GM19035 (cell line): Measurements from ENCODE around the gene RPL10A.

Experiments
- ATAC-seq: cut with Tn5 transposase; IDR thresholded peaks from one replicate; pipeline ENCODE4 v1.9.1; 2021; ENCODE audit not compliant: unreplicated experiment

RPL10A gene

GRCh38 chr6:35474131-35474941 lies 6.1 kb downstream of the RPL10A start:
- no peak for ATAC-seq

DNA sequence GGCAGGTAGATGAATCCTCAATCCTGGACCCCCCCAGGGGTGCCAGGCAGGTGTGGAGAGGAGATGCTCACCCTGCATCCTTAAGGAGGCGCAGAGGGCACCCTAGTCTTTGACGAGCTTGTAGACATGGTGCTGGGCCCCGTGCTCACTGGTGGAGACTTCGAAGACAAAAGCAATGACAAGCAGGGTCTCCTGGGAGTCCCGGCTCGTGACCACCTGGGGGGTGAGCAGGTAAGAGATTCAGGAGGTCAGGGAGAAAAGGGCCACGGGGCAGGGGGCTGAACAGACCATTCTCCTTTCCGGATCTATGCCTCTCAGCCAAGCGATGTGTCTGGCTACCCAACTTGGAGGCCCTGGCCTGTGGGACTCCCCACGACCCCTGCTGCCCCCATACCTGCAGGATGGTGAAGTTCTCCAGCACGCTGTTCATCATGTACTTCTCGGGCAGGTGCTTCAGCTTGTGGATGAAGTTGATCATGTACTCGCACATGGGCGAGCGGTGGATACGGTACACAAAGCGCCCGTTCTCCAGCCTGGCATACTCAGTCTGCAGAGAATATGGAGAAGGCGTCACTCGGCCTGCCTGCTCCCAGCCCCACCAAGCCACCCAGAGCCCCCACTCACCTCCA lies 6.9 kb downstream of the RPL10A start:
- ATAC-seq: no peak

- no peak for ATAC-seq
These were observed 7.4 kb downstream of the RPL10A start for GRCh38 chr6:35475573-35475972.

DNA sequence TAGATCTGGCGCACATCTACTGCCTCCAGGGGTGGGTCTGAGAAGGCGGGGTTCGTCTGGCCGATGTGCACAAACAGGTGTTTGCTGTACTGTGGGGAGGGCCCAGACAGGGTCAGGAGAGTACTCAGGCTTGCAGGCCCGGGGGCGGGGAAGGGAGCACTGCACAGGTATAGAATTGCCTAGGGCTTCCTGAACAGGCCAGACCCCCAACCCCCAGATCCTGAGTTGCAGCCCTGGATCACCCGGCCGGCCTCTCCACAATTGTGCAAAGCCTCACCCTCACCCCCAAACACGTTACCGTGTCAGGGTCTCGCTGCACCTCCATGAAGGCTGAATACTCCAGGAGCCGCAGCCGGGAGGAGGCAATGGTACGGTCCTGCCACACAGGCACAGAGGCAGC lies 7.8 kb downstream of the RPL10A start:
- no peak for ATAC-seq

GRCh38 chr6:35477028-35477427 lies 8.8 kb downstream of the RPL10A start:
- ATAC-seq: no peak

DNA sequence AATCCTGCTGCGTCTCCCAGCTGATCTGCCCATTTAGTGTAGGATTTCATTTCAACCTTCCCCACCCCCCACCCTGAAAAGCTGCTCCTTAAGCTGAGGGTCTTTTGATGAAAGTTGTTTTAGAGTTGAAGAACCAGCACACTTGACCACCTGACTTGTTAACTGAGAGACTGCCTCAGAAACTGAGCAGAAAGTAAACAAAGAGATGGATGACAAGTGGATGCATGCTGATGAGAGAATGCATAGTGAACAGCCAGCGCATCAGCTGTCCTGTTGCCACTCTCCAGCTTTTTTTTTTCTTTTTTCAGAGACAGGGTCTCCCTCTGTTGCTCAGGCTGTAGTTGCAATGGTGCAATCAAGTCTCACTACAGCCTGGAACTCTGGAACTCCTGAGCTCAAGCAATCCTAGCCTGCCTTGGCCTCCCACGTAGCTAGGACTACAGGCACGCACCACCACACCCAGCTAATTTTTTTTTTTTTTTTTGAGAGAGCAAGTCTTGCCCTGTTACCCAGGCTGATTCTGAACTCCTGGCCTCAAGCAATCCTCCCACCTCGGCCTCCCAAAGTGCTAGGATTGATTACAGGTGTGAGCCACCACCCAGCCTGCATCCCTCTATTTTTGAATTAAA lies 9.5 kb downstream of the RPL10A start:
- no peak for ATAC-seq

DNA sequence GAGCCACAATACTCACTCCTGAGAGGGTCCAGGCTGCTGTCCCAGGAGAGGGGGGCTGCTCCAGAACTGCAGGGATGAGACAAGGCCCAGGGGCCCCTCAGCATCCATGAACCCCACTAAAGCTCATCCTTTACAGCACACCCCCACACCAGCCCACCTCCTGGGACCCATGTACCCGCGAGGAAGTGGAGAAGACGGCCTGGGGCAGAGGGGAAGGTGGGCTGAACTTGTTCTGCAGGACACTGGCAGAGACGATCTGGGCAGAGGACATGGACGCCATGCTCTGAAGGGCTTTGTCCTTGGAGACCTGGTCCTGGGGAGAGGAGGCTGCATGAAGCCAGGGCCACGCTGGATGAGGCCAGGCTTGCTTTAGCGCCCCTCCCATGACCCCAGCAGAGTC lies 10.1 kb downstream of the RPL10A start:
- ATAC-seq: no peak

DNA sequence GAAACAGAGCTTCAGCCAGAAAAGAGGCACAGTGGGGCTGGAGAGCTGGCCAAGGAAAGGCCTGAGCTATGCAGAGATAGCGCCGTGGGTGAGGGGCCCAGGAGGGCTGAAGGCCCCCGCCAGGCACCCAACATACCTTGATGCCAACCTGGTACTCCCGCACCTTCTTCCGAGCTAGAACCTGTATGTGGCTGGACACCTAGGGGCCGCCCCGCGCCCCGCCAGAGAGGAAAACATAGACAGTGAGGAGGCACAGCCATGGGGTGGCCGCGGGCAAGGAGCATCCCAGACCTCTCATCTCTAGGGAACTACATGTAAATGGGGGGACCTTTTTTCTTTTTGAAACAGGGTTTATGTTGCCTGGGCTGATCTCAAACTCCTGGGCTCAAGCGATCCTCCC lies 12.0 kb downstream of the RPL10A start:
- no peak for ATAC-seq

DNA sequence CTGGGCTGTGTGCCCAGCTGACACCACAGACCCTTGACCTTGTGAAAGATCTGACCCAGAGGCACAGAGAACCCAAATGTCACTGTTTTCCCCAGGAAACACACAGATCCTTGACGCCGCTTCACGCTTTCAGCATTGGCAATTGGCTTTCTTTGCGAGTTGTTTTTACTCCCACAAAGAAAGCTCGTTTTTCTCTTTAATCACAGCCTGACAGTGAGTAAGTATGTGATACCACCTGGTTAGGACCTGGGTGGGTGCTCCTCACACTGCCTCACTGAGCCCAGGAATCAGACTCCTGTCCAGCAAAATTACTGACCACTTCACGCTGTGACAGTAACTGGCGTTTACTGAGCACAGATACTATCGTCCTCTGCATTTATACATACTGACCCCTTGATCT lies 13.0 kb downstream of the RPL10A start:
- ATAC-seq: no peak

- no peak for ATAC-seq
These were observed 14.9 kb downstream of the RPL10A start for GRCh38 chr6:35483062-35483461.

GRCh38 chr6:35483490-35483889 lies 15.3 kb downstream of the RPL10A start:
- no peak for ATAC-seq

DNA sequence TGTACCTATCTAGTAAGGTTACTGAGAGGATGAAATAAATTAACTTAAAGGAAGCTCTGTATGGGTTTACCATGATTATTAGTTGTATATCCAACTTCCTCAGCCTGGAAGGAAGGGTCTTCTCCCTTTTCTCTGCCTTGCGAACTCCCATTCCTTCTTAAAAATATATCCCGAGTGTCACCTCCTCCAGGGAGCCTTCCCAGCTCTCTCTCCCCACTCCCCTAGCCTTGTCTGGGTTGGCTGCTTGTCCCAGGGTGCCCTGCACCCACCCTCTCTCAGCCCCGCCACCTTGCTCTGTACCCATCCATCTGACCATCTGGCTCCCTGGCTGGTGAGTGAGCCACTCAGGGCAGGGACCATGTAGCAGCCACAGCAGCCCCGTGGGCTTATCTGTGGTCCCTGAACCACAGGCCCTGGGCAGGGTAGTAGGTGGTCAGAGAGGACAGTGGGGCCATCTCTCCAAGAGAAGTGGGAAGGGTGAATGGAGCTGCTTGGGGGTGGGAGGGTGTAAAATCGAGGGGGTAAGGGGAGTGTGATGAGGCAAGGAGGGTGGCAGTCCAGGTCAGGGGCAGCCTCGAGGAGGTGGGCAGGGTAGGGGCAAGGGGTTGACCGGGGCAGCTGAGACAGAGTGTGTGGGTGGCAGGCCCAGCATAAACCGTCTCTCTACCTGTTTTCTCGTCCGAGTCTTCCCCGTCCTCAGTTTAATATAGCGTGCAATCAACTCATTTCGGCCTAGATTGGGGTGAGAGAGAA lies 15.9 kb downstream of the RPL10A start:
- no peak for ATAC-seq

DNA sequence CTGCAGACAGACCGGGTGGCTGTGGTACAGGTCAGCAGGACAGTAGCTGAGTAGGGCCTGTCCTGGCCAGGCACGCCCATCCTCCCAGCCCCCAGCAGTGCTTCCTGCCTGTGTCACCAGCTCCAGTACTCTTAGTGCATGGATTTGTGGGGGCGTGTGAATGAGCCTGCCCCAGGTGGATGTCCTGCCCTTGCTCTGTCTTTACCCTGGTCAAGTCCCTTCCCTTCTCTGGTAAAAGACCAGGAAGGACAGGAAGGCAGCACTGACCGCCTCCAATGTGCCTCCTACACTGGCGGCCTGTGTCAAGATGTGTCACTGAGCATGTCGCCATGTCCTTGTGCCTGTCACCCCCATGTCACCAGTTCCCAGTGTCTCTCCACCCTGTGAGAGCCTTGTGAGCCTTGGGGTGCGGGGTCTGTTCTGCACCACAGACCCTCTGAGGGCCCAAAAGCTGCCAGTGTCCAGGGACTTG lies 16.8 kb downstream of the RPL10A start:
- ATAC-seq: no peak

DNA sequence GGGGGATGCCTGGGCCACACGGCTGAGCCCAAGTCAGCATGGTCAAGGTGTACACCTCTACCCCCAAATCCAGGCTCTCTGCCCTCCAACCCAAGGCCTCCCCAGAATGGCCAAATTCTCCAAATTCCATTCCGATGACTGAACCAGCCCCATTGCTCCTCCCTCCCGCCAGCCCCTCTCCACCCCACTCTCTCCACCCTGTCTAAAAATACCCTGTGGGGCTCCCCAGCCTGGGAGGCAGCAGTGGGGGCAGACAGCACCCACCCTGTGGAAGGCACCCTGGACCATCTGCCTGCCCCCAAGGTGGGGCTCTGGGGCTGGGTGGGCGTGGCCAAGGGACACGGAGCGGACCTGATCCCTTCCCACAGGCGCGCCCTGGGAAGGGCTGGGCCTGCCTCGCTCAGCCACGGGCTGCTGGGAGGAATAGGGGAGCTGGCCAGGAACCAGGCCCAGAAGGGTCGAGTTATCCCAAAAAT lies 17.2 kb downstream of the RPL10A start:
- ATAC-seq: no peak

DNA sequence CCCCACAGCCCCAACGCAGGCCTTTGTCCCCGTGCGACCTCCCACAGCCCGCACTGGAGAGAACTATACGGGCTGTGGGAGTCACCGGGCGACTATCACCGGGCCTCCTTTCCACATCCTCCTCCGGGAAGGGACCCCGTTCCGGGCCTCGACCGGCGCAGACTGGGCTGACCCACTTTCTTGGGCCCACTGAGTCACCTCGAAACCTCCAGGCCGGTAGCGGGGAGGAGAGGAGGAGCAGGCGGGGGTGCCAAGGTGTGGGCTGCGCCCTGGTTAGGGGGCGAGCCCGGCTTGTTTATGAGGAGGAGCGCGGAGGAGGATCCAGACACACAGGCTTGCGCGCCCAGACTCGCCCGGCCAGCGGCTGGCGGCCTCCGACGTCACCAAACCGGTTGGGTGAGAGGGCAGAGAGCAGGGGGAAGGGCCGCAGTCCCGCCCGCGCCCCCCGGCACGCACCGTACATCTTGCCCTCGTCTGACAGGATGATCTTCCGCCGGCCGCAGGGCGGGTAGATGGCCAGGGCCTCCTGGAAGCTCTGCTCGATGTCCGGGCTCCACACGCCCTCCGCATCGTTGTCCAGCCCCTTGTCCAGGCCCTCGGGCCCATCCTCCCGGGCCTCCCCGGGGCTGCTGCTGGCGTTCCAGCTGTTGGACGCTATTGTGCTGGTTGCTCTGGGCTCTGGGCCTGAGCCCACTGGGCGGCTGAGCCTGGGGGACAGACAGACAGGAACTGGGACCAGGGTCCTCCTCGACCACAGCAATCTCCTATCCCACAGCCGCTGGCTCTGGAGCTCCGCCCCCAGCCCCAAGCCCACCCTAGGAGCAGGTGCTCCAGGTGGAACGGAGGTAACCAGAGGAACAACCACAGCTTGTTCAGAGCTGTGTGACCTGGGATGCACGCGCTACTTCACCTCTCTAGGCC lies 18.1 kb downstream of the RPL10A start:
- ATAC-seq: no peak

GRCh38 chr6:35487658-35488516 lies 19.7 kb downstream of the RPL10A start:
- no peak for ATAC-seq

DNA sequence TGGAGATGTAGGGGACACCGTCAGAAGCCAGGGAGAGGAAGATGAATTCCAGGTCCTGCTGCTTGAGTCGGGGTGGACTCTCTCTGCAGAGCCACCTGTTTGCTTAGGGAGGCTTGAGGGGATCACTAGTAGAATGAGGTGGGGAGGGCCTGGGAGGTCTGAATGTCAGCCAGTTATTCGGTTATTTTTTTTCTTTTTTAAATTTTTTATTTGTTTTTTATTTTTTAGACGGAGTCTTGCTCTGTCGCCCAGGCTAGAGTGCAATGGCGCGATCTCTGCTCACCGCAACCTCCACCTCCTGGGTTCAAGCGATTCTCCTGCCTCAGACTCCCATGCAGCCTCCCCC lies 20.3 kb downstream of the RPL10A start:
- ATAC-seq: no peak

GRCh38 chr6:35489066-35489465 lies 20.9 kb downstream of the RPL10A start:
- no peak for ATAC-seq

- no peak for ATAC-seq
These were observed 22.0 kb downstream of the RPL10A start for GRCh38 chr6:35489995-35490791.
